Heart right ventricle (tissue), 16 donors: ENCODE measurements around the gene CDHR5. TPM values are rescaled to one million over a fixed set of nuclear protein-coding genes. Genes with fewer than 3 reads are reported as not detected.

Experiments used
- ATAC-seq, 8 donors: fragments of 200-7000 bp; cut with Tn5 transposase; one replicate each; pipeline ENCODE4 v1.9.1; 2020; ENCODE audit warnings: mild to moderate bottlenecking in 8 of 8, moderate library complexity in 8 of 8, moderate number of reproducible peaks in 1 of 8
- DNase-seq, 2 donors: peaks; one replicate each; pipeline ENCODE4 v3.0.0-alpha.2; 2020
- H3K27ac ChIP-seq, 10 donors: fragments of 200-600 bp; sonication (generic) in 2 of 10; one replicate each; pipeline versions ENCODE4 v1.5.0 to v1.8.0; 2020 to 2022; ENCODE audit warnings: mild to moderate bottlenecking in 3 of 10
- H3K27me3 ChIP-seq, 7 donors: fragments of 200-600 bp; one replicate each; pipeline ENCODE4 v1.8.0; 2021 to 2022; ENCODE audit warnings: mild to moderate bottlenecking in 2 of 7
- H3K36me3 ChIP-seq, 9 donors: fragments of 200-600 bp; sonication (generic) in 1 of 9; one replicate each; pipeline versions ENCODE4 v1.5.0 to v1.8.0; 2020 to 2022; ENCODE audit warnings: mild to moderate bottlenecking in 2 of 9
- H3K4me1 ChIP-seq, 9 donors: fragments of 200-600 bp; sonication (generic) in 1 of 9; one replicate each; pipeline versions ENCODE4 v1.5.0 to v1.8.0; 2020 to 2022; ENCODE audit warnings: mild to moderate bottlenecking in 4 of 9
- H3K4me3 ChIP-seq, 10 donors: fragments of 200-600 bp; sonication (generic) in 2 of 10; one replicate each; pipeline versions ENCODE4 v1.5.0 to v1.8.0; 2020 to 2022; ENCODE audit warnings: mild to moderate bottlenecking in 7 of 10, moderate library complexity in 2 of 10
- H3K9me3 ChIP-seq, 11 donors: fragments of 200-600 bp in 10 of 11; sonication (generic) in 2 of 11; one replicate each; pipeline versions ENCODE4 v1.5.0 to v1.8.0; 2013 to 2022; ENCODE audit warnings: mild to moderate bottlenecking in 2 of 11, control low read depth in 1 of 11, moderate library complexity in 1 of 11
- WGBS, 2 donors: extraction: QIAGEN DNeasy Blood & Tissue Kit; methylation state at CpG; one replicate each; pipeline ENCODE4 v1.1.7; 2013; ENCODE audit warnings: inconsistent platforms in 1 of 2; 5-methylcytosine and 5-hydroxymethylcytosine counted together
- intact Hi-C, 10 donors: fragments of 100-400 bp; cut with DNase I; formaldehyde crosslinking; loops; one replicate each; pipeline versions ENCODE4 v1.11.1 to v1.14.2; 2022
- polyA plus RNA-seq, 2 donors: library from polyadenylated mRNA; stranded (reverse); fragments of 200-250 nt; gene quantifications; one replicate each; pipeline ENCODE4 v1.2.3, GENCODE V29; 2013
- total RNA-seq, 10 donors: library from RNA; stranded (reverse); fragmentation: NEBNext Ultra II Directional in 3 of 10; extraction: Animal tissue kit (Norgen Biotek cat#: 25700) in 3 of 10; gene quantifications; one replicate each; pipeline versions ENCODE4 v1.2.1 to v1.2.4, GENCODE V29; 2021 to 2023
- TF ChIP-seq, protein P1 (sequence below), 9 donors: fragments of 200-600 bp; sonication (generic) in 2 of 9; IDR thresholded peaks; one replicate each; pipeline versions ENCODE4 v1.5.0 to v1.8.0; 2021 to 2022; ENCODE audit warnings: antibody characterized with exemption in 9 of 9, mild to moderate bottlenecking in 5 of 9, moderate library complexity in 1 of 9
- donor health status: Arrhythmogenic right ventricular cardiomyopathy.
- donor health status: ischemic (EF 13 %, LVEDD 7.1; RV severe dilation, severe dysfunction).
- donor health status: healthy with polysubstance abuse.
- donor health status: DM: no; HTN: yes; CAD: no.
- donor health status: DM: no; HTN: no; CAD: no.
- donor health status: ischemic (EF 25% LVEDD 6.9; RV normal size, moderate dysfunction).
- donor health status: ischemic (EF 25% LVEDD 5.7; RV mildly dilated, moderate dysfunction).
- donor health status: healthy.
- donor health status: DM: yes; HTN: yes; CAD: no.
- donor health status: Ischemic cardiomyopathy.
- donor health status: ischemic (EF 35%, LVEDD 5.7; RV mildly dilated, moderate dysfunction).
- donor health status: nonischemic (EF 11% LVEDD 7.7; RV severe dilation, severe dysfunction).
- donor health status: DM: yes; HTN: yes; CAD: no.
- donor health status: PGD.
- donor health status: ischemic (EF 29% LVEDD 5.4; RV normal size, mild dysfunction).
- donor health status: nonischemic (EF 23%, LVEDD 6.1; RV moderate dilation, normal function).

CDHR5 gene
- total and polyA plus RNA-seq, 12 donors = not detected

DNA sequence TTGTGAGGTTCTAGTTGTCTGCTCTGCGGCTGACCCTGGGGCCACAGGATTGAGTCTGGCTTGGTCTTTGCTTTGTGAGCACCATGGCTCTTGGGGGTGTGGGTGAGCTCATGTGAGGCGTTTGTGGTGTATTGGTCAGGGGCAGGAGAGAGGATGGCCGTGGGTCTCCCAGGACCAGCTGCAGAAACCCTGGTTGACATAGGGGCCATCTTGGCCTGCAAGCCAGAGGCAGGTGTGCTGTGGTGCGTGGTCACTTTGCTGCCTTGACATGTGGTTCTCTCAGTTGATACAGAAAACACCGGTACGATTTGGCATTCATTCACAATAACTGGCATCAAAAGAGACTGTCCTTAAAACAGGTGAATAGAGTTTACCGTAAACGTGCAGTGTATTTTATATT, 37.2 kb downstream of the CDHR5 start:
- Histone ChIP-seq H3K4me3 (no peak overlapping the region), H3K27me3 (no peaks in the 10 kb centered on the region), H3K36me3 (peaks cover 3 to 96% (median 54%) of the 10 kb centered on the region in 9 donors), H3K4me1 (peaks cover 0 to 20% (median 0%) of the 10 kb centered on the region in 9 donors), H3K9me3 (no peaks in the 10 kb centered on the region), H3K27ac (peak overlapping the region in 1 of 10 donors; percentile 84)
- DNase-seq = no peak
- intact Hi-C loops = no loop called here
- WGBS, 2 donors = 86 to 93% methylated on average over 8 of the region's 8 CpGs
- TF ChIP-seq, protein P1, sequence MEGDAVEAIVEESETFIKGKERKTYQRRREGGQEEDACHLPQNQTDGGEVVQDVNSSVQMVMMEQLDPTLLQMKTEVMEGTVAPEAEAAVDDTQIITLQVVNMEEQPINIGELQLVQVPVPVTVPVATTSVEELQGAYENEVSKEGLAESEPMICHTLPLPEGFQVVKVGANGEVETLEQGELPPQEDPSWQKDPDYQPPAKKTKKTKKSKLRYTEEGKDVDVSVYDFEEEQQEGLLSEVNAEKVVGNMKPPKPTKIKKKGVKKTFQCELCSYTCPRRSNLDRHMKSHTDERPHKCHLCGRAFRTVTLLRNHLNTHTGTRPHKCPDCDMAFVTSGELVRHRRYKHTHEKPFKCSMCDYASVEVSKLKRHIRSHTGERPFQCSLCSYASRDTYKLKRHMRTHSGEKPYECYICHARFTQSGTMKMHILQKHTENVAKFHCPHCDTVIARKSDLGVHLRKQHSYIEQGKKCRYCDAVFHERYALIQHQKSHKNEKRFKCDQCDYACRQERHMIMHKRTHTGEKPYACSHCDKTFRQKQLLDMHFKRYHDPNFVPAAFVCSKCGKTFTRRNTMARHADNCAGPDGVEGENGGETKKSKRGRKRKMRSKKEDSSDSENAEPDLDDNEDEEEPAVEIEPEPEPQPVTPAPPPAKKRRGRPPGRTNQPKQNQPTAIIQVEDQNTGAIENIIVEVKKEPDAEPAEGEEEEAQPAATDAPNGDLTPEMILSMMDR (IDR thresholded peaks at IDR 0.05) = no peak
- ATAC-seq = no peak

DNA sequence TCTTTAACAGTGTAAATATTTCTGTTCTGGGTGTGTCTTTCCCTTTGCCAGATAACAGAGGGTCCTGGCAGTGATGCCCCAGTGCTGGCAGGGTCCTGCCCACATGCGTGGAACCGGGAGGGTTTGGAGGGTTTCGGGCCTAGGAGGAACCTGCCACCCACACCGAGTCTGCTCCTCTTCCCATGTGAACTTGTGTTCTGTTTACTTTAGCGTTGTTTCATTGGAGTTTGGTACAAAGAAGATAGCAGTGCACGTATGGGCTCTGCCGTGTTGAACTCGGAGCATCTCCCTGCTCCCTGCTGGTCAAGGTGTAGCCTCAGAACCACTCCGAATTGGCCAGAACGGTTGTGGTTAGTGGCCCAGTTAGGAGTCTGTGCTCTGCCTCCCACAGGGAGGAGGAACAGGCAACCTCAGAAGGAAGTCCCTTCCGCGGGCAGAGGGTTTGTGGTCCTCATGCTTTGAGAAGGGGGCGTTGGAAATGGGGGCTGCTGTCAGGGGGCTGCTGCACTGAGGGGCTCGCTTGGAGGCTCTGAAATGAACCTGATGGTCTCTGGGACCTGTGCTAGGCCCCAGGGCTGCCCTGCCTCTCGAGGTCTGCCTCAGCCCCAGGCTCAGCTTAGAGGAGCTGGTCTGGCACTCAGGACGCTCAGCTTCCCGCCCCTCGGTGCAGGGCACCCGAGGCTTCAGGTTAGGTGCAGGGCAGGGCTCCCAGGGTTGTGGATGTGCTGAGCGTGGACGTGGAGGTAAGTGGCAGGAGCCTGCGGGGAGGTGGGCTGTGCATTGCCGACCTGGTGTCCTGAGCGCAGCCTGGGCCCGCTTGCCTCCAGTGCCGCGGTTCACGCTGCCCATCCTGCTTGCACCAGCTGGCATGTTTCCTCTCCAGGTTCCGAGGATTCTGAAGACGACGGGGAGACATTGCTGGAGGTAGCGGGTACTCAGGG, 38.1 kb downstream of the CDHR5 start:
- peaks cover 0 to 20% (median 4%) of the 10 kb centered on the region in 9 donors for H3K4me1 ChIP-seq
- no peak for DNase-seq
- no peaks in the 10 kb centered on the region for H3K27me3 ChIP-seq
- TF ChIP-seq, protein P1 (IDR thresholded peaks at IDR 0.05) = no peak
- WGBS, 2 donors = 90 to 91% methylated on average over 32 of the region's 32 CpGs
- H3K27ac ChIP-seq = peak overlapping the region in 1 of 10 donors; percentile 84
- H3K4me3 ChIP-seq = no peak overlapping the region
- ATAC-seq = peak in 1 of 8 donors; percentile 9
- intact Hi-C loops = no loop called here
- no peaks in the 10 kb centered on the region for H3K9me3 ChIP-seq
- H3K36me3 ChIP-seq = peaks cover 0 to 96% (median 57%) of the 10 kb centered on the region in 9 donors

DNA sequence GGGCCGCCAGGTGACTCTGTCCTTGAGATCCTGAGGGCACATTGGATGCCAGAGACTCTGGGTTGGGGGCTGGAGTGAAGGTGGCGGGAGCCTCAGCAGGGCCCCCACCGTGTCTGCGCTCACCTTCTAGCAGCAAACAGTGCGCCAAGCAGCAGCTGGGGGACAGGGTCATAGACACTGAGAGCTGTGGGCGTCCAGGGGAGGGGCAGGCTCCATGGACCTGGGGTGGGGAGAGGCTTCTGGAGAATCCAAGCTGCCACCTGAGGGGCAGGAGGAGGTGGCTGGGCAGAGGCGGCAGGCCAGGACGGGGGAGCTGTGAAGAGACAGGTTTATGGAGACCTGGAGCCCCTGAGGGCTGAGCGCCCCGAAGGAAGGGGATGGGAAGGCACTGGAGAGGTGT, 40.5 kb downstream of the CDHR5 start:
- TF ChIP-seq, protein P1 (IDR thresholded peaks at IDR 0.05) = no peak
- H3K4me3 ChIP-seq = no peak overlapping the region
- intact Hi-C loops = no loop called here
- H3K27me3 ChIP-seq = no peaks in the 10 kb centered on the region
- no peak for ATAC-seq
- no peak overlapping the region for H3K27ac ChIP-seq
- 98% methylated on average over 10 of the region's 10 CpGs for WGBS, 2 donors
- no peak for DNase-seq
- H3K4me1 ChIP-seq = peaks cover 11 to 35% (median 24%) of the 10 kb centered on the region in 9 donors
- no peaks in the 10 kb centered on the region for H3K9me3 ChIP-seq
- peaks cover 0 to 77% (median 49%) of the 10 kb centered on the region in 9 donors for H3K36me3 ChIP-seq

DNA sequence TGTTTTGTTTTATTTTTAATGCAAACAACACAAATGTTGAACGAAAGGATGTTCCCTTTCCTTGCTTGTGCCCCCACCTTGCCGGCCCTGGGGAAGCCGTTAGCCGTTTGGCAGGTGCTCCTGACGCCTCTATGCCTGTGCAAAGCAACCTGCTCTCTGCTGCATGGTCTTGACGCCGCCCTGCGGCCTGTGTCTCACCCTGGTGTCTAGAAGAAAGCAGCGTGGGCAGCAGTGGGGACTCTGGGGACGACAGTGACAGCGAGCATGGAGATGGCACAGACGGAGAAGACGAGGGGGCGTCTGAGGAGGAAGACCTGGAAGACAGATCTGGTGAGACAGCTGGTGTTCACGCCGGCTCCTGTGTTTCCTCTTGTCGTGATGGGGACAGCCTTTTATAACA, 43.0 kb downstream of the CDHR5 start:
- TF ChIP-seq, protein P1 (IDR thresholded peaks at IDR 0.05) = no peak
- Histone ChIP-seq H3K27ac (no peak overlapping the region), H3K4me3 (no peak overlapping the region), H3K9me3 (no peaks in the 10 kb centered on the region), H3K27me3 (no peaks in the 10 kb centered on the region), H3K4me1 (peaks cover 26 to 52% (median 45%) of the 10 kb centered on the region in 9 donors), H3K36me3 (peaks cover 0 to 52% (median 27%) of the 10 kb centered on the region in 9 donors)
- 79 to 80% methylated on average over 17 of the region's 17 CpGs for WGBS, 2 donors
- ATAC-seq (no peak), DNase-seq (no peak)
- intact Hi-C loops = no loop called here
